Measurements from ENCODE around the gene ADAMTSL1. TPM values are rescaled to one million over a fixed set of nuclear protein-coding genes. Genes with fewer than 3 reads are reported as not detected.

The ADAMTSL1 gene

Small RNA genes within 50 kb of the gene (microRNA-seq; reads per million reads assigned to microRNA genes)
- not detected for gene MIR3152

All from HL-60 (cell line).